NCI-H1105 treated with DMSO at 0.1 percent for 48 hours (cell line): ENCODE measurements around the gene EFHC2.
"Not testable (repeated sequence)": the region's sequence is repeated elsewhere in the genome, so short reads cannot be mapped to it uniquely, and the experiment has no call there.

Experiments
- DNase-seq: peaks from one replicate; lab custom pipeline; 2025; lab: John Stamatoyannopoulos, UW

EFHC2 gene

DNA sequence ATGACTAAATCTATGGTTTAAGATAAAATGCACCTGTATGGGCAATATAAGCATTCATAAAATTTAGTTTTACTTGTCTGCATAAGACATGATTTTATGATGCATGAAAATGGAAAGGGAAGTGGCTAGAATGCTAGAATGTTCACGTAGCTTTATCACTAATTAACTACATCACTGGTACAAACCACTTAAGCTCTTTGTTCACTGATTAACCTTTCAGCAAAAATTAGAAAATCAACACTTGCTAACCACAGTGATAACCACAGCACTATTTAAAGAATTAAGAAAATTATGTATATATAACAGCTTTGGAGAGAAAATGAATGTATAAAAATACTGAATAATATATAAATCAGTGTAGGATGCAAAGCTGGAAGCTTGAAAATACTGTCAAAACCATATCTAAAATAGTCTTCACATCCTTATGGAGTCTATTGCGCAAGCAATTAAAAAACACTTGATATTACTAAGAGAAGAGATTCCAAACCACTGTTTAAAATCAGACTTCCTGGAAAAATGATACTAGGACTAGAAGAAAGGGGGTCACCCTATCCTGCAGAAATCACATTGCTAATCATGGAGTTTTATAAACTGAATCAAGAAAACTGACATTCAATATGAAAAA lies 51.9 kb downstream of the EFHC2 start:
- no peak for DNase-seq

DNA sequence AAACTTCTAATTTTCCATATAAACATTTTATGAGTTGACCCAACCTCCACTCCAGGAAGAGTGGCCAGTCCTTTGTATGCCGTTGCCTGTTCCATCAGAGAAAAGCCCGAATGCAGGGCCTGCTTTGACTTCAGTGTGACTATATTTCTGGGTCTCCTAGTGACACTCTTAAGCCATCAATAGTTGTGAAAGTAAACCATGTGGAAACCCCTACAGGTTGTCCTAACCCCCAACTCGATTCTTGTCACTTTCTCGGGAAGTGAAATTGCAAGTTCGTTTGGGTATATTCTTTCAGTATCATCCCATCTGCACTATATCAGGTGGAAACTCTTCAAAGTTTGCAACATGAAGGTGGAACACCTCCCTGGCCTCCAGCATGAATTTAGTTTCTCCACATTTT lies 52.8 kb downstream of the EFHC2 start:
- DNase-seq = no peak

DNA sequence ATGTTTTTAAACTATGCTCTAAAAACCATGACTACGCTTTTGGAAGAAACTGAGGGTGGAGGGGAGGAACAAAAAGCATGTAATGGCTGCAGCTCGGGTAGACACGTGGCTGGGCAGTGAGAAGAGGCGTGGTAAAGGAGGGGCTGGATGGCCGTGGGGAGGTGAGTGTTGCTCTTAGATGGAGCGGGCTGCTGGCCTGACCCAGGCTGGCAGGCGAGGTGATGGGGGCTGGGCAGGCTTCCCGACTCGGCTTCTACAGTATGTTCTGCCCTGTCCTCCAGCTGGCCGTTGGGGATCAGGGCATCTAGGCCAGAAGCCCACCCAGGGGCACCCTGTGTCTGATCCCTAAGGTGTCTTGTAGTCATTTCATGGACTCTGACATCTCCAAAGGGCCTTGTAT lies 60.7 kb downstream of the EFHC2 start:
- no peak for DNase-seq

DNA sequence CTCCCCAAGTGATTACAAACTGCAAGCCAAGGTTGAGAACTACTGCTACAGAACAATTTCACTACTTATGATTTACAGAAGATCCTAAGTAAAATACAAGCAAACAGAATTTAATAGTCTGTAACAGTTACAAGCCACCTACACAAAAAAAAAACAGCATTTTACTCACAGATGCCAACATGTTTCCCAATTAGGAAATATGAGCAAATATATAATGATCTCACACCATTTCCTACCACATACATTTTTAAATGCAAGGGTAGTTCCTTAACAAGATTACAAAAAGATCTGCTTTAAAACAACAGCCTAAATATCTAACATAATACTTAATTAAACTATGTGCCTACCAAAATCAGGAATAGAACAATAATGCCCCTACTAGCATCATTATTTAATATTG lies 63.4 kb downstream of the EFHC2 start:
- DNase-seq = no peak

DNA sequence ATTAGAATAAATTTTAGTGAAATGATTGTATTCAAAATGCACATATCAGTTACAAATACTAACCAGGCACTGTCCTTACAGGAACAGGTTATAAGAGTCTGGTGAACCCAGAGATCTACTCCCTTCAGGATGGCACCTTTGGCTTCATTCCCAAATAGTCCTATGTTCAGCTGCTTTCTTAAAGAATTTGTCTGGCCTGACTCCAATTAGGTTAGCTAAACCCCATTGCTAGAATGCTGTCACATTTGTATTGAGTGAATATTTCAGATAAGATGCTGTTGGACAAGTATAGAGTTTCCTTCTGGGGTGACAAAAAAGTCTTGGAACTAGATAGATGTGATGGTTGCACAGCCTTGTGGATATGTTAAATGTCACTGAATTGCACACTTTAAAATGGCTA lies 69.4 kb downstream of the EFHC2 start:
- DNase-seq = no peak

DNA sequence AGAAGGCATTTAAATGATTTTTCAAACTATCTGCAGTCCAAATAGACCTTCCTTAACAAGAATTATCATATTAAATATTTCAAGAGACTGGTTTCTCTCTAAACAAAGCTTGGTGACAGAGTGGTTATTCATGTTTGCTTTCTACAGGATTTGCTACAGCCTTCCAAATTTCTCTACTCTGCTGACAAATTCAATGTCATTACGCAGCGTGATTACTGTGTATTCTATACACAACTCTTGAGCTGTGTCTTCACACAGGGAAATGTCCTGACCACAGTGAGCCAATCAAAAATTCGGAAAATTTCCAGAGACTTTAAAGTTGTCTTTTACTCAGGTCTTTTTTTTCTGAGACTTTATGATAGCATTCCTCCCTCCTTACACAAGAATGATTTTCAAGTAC lies 75.6 kb downstream of the EFHC2 start:
- DNase-seq = no peak

DNA sequence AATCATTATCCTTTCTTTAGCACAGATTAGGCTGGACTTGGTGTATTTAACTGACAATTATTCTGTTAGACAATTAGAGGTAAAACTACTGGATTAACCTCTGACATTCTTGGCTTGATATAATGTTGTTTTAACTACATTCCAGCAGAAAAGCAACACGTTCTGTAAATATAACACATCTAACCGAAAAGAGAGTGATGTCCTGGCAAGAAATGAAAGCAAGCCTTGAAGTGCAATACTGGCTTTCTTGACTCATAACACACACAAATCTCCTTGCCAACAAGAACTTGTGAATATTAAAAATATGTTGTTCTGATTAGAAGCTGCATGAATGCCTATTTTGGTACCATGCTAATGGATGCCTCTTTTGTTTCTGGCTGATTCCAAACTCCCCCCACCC lies 76.4 kb downstream of the EFHC2 start:
- DNase-seq = no peak

DNA sequence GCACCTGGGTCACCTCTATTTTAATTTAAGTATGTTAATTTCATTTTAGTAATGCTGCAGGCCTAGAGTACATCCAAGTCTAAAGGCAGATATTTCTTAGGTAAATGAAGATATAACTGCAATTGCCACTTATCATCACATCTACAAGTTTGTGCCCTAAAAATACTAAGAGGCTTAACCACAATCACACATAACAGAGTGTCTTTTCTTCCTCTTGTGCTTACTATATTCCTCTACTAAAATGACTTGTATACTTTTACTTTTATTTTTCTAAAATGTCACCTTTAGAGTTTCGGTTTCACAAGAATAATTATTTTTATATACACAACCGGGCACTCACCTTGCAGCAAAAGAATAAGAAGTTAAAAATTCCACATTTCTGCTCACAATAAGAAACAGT lies 77.9 kb downstream of the EFHC2 start:
- DNase-seq = no peak

DNA sequence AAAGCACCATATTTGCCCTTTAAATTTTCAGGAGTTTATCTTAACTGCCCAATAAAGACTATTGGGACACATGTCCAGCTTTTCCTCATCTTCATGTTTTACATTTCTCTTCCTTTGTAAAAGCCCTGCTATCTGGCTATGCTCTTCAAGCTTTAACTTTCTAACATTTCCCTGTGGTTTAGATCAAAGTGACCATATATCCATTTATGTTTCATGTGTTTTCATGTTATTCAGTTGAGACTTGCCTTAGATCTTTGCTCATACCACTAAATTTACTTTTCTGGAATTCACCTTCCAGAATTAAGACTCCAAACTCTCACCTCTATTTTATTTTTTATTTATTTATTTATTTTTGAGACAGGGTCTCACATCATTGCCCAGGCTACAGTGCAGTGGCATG lies 78.5 kb downstream of the EFHC2 start:
- DNase-seq = no peak

DNA sequence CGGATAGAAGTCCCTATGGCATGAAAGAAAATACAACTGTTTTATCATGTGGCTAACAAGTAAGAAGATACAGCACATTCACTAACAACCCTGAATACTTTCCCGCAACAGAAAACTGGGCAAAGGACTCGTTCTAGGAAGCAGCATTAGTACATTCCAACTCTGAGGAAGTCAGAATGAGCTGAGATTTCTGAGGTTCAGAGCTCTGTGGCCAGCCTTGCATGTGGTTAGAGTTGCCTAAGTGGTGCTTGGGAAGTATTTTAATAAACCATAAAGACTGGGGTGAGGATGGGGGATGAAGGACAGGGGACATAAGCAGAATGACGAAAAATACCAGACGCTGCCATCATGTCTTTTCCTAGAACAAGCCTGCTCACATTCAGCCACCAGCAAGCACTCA lies 82.2 kb downstream of the EFHC2 start:
- DNase-seq = no peak

DNA sequence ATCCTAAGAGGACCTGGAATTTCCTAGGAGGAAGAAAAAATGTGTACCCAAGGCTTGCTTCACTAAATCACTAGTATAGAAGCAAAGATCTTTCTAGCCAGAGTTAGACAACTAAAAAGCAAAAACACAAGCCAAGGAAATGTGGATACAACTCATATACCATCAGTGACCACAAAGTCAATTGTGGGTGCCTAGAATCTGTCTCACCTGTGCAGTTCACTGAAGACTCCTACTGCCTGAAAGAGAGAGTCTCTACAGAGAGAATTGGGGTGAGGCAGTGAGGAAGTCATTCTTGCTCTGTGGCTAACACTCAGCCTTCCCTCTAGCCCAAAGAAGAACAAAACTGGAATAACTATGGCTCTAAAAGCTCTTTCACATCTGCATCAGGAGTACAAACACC lies 82.9 kb downstream of the EFHC2 start:
- no peak for DNase-seq

DNA sequence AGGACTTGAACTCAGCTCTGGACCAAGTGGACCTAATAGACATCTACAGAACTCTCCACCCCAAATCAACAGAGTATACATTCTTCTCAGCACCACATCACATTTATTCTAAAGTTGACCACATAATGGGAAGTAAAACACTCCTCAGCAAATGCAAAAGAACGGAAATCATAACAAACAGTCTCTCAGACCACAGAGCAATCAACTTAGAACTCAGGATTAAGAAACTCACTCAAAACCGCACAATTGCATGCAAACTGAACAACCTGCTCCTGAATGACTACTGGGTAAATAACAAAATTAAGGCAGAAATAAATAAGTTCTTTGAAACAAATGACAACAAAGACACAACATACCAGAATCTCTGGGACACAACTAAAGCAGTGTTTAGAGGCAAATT lies 87.7 kb downstream of the EFHC2 start:
- not testable (repeated sequence) for DNase-seq

DNA sequence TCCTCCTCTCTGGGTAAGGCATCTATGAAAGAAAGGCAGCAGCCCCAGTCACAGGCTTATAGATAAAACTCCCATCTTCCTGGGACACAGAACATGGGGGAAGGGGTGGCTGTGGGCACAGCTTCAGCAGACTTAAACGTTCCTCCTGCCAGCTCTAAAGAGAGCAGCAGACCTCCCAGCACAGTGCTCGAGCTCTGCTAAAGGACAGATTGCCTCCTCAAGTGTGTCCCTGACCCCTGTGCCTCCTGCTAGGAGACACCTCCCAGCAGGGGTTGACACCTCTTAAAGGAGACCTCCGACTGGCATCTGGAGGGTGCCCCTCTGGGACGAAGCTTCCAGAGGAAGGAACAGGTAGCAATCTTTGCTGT lies 89.9 kb downstream of the EFHC2 start:
- no peak for DNase-seq

DNA sequence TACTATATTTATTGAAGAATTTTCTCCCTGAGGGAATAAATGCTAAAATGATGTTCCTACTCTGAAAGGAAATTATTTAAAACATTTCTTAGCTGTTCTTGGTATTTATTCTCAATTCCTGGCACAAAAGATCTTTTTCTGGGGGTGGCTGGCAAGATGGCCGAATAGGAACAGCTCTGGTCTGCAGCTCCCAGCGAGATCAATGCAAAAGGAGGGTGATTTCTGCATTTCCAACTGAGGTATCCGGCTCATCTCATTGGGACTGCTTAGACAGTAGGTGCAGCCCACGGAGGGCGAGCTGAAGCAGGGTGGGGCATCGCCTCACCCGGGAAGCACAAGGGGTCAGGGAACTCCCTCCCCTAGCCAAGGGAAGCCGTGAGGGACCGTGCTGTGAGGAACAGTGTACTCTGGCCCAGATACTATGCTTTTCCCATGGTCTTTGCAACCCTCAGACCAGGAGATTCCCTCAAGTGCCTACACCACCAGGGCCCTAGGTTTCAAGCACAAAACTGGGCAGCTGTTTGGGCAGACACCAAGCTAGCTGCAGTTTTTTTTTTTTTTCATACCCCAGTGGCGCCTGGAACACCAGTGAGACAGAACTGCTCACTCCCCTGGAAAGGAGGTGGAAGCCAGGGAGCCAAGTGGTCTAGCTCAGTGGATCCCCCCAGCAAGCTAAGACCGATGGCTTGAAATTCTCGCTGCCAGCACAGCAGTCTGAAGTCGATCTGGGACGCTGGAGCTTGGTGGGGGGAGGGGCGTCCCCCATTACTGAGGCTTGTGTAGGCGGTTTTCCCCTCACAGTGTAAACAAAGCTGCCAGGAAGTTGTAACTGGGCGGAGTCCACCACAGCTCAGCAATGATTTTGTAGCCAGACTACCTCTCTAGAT lies 90.5 kb downstream of the EFHC2 start:
- DNase-seq = peak; percentile 6

DNA sequence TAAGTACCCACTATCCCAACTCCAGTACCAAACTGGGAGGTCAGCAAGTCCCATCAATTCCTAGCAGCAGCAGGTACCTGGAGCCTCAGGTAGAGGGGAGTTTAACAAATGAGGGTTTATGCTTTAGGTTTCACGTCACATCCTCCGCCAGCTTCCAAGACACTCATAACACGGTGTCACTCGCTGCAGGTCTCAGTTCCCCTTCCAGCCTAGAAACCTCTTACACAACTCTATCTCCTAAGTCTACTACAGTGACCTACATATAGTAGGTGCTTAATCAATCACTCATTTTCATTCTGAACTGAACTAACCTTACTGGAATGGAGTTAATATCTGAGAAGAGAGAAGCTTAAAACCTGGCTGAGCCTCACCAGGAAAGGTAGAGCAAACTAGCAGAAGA lies 96.0 kb downstream of the EFHC2 start:
- no peak for DNase-seq

DNA sequence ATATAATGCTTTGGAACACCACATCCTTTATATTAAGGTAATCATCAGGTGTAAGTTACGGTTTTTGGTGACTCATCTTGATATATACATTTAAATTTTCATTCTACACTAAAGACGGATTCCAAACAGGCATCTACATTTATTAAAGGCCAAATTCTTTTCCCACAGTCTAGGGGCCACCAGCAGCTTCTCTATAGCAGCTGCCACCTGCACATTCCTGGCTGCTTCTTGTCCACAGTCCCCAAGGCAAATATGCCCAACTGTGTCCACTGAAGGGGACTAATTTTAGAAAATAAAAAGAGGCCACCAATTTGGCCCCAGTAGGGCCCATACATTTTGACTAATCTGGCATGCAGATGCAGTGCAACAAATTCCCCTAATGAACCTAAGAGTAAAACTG lies 96.6 kb downstream of the EFHC2 start:
- no peak for DNase-seq

DNA sequence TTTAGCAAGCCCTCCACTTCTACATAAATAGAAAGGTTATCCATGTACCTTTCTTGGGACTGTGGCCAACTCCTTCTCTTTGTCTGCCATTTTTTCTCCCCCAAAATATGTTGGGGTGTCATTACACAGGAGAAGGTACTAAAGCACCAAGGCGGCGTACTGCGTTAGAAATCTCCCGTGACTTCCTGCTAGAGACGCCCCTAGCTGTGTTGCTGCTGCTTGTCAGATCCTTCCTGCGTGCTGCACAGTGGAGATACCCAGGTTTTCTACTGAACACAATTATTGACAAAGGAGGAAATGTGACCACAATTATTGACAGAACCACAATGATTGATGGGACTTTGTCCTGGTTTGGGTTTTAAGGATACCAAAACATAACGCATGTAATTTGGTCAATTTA lies 97.7 kb downstream of the EFHC2 start:
- no peak for DNase-seq

DNA sequence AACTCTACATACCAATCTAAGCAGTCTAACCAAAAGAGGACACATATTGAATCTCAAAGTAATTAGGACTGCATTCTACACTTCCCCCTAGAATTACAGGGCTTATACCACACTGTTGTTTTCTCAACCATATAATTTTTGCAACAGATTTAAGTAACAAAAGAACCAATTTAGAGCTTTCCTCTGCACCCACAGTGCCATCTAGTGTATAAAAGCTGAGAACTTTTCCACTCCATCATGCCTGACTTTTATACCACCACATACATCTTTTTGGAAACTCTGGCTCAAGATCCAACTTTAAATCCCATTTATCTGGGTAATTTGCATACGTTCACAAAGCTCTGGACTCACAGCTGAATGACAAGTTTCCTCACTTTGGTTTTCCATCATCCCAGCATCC lies 99.5 kb downstream of the EFHC2 start:
- peak; percentile 16 for DNase-seq

DNA sequence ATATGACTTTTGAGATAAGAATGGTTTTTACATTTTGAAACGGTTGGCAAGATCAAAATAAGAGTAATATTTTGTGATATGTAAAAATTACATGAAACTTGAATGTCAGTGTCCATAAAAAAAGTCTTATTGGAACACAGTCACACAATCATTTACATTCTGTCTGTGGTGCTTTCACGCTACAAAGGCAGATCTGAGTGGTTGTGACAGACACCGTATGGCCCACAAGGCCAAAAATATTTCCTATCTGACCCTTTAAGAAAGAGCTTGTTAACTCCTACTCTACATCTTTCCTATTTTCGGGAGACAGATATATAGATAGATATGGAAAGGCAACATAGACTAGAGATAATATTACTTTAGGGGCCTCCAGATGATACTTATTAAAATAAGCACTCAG lies 101.9 kb downstream of the EFHC2 start:
- no peak for DNase-seq

DNA sequence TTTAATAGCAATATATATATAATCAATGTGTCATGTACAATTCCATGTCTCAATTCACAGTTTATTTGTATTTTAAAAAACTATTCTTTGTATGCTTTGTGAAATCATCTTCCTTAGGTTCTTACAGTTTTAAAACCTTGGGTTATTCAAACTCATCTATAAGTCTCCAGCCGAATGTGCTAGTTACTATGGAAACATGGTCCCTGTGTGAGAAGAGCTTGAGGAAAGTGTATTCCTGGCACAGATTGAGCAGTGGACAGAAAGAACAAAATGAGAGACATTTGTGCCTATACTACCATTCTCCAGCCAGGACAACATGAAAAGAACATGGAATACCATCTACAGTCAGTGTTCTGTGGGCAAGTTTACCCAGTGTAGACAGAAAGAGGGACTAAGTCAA lies 103.4 kb downstream of the EFHC2 start:
- no peak for DNase-seq

DNA sequence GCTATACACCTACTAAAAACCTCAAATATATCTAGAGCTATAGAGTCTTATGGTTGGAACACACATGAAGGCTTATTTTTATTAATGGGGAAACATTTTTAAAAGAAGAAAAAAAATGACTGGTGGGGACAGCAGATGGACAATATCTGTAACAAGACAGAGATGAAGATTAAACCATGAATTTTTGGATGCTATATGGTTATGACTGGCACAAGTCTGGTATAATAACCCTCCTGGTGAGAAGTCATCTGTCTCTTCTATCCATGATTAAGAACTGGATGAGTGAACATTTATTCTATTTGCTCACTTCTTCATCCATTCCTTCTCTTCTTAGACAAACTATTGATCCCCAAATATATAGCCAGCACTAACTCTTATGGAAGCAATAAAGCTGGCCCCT lies 104.4 kb downstream of the EFHC2 start:
- DNase-seq = no peak

DNA sequence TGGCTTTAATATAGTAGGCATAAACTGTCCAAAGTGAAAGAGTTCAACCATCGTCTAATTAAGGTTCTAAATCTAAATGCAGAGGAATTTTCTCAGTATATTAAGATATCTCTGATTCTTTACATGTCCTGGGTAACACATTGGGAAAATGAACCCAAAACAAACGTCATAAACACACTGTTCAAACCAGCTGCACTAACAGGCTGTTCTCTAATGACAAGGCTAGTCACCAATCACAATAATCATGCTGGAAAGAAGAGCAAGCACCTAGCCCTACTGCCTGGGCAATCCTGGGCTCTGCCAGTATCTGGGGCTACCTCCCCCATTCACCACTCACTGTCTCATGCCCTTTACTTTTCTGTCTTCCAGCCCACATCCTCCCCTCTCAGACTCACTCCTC lies 107.9 kb downstream of the EFHC2 start:
- no peak for DNase-seq

DNA sequence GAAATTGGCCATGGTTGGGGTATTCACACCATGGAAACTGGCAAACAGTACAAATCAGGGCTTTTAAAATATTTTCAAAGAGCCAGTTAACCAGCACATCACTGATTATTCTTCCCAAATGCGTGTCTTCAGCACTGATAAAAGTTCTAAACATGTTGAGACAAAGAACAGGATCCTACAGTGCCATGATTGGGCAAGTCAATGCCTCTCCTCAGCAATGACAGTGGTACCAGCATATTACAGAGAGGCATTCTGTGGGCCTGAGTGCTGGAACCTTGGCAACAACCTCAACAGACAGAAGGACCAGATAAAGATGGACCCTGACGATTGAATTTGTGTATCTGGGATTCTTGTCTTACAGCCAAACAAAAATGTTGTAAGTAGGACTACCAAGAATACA lies 108.9 kb downstream of the EFHC2 start:
- DNase-seq = no peak

DNA sequence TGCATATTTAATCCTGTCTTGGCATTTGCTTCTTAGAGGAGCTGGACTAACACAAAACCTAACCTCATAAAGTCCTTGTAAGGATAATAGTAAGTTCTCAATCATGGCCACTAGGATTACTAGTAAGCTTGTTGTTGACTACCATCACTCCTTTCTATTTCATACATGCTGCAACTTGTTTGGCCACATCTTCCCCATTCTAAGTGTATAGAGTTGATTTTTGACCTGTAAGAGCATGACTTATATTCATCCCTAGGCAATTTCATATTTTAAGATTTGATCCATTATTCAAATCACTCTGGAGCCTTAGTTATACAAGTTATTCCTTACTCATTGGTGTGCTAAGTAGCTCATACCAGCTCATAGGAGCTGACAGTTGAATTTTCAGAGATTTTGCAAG lies 109.4 kb downstream of the EFHC2 start:
- DNase-seq = no peak
